Amniotic epithelial cell (primary cell): ENCODE measurements around the gene STAC3.

Experiments
- DNase-seq: peaks from one replicate; pipeline ENCODE4 v3.0.0-alpha.2; 2010; ENCODE audit warnings: low read depth

Gene STAC3

DNA sequence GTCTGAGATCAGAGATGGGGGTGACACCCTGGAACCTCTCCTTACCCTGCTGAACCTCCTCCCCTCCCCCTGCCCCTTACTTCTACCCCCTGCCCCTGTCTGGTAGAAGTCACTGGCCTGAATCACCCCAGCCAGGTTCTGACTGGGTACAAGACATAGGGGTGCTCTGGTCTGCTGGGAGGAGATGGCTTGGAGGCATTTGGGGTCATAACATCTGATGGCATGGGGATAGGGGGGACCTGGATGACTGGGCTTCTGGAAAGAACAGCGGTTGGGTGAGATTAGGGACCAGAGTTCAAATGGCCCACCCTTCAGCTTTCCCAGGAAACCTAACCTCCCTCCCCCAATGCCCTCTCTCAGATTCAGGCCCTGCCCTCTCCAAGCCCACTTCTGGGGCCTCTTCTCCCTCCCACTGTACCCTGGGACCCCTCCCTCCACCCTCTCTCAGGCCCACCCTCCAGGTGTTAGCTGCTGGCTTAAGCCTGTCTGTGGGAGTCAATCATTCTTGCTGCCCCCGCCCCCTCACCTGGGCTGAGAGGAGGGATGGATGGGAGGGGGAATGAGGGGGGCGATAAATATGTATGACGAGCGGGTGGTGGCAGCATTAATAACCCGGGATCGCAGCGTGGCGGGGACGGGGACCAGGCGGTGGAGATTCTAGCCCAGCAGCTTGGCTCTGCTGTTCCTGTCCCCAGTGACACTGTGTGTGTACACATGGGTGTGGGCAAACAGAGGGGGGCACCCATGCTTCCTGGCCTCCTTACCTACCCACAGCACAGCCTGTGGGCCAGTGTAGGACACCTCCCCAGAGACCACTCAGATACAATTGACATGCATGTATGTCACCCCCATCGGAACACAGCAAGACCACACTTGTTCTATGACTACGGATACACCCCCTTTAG lies 28.4 kb downstream of the STAC3 start:
- no peak for DNase-seq

DNA sequence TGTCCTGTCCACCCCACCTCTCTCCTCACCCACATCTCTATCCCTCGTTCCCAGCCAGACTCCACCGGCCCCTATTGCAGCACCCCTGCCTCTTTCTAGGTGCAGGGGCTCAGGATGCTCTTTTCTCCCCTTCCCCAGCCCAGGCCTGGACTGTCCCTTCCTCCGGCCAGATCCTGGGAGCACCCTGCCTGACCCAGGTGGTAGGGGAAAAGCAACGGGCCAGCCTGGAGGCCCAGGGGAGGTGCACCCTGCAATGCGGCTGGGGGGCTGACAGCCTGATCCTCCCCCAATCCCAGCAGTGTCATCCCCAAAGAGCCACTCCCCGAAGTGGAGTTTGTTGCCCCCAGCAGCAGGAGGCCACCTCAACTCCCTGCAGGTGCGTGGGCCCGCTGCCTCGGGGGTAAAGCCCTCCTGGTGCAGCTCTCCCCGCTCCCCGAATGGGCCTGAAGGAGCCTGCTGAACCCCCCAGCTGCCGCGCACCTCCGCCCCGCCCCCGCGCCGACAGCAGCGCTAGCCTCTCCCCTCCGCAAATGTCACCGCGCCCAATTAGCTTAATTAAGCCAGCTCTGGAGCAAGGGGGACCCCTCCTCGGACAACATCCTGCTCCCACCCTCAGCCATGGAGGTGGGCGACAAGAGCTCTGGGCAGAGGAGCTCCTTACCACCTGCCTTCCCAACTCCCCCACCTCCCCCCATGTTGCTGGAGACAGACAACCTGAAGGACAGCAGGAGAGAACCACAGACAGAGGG lies 29.6 kb downstream of the STAC3 start:
- no peak for DNase-seq

DNA sequence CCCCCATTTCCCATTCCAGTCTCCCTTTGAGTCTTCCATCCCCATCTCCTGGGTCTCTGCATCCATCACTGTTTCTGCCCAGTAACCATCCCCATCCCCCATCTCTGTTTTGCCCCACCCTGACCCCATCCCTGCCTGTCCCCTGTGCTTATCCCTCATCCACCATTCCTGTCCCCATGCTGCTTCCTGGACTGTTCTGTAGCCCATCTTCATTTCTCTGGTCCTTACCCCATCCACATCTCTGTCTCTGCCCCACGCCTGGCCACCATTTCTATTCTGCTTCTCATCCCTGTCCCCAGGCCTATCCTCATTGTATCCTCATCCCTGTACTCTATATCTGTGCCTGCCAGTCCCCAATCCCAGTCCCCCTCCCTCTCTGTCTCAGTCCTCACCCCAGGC lies 30.2 kb downstream of the STAC3 start:
- no peak for DNase-seq

DNA sequence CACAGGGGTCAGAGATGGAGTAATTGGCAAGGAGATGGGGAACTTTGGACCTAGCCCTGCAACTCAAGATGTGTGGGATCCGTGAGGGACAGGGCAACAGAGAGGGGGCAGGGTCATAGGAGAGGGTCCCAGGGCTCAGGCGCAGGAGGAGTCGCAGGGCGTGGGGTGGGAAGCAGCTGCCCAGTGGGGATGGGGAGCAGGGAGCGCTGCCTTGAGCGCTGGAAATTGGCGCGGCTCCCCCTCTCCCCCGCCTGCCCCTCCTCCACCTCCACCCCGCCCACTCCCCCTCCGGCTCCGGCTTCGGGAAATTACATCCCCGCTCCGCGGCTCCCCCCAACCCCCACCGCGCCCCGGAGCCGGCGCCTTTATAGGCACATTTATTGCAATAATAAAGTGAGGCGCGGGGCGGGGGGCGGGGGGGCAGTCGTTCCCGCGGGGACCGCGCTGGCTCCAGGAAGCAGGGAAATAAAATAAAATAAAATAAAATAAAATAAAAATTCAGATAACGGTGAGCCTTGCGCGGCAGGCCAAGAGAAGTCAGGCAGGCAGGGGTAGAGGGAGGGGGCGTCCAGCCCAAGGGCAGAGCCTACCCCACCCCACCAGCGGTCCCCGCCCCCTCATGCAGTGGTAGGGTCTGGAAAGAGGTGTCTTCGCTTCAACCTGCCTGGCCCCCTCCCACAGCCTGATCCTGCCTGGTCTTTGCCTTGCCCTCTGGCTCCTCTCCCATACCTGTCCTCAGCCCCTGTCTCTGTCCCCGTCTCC lies 30.8 kb downstream of the STAC3 start:
- no peak for DNase-seq

DNA sequence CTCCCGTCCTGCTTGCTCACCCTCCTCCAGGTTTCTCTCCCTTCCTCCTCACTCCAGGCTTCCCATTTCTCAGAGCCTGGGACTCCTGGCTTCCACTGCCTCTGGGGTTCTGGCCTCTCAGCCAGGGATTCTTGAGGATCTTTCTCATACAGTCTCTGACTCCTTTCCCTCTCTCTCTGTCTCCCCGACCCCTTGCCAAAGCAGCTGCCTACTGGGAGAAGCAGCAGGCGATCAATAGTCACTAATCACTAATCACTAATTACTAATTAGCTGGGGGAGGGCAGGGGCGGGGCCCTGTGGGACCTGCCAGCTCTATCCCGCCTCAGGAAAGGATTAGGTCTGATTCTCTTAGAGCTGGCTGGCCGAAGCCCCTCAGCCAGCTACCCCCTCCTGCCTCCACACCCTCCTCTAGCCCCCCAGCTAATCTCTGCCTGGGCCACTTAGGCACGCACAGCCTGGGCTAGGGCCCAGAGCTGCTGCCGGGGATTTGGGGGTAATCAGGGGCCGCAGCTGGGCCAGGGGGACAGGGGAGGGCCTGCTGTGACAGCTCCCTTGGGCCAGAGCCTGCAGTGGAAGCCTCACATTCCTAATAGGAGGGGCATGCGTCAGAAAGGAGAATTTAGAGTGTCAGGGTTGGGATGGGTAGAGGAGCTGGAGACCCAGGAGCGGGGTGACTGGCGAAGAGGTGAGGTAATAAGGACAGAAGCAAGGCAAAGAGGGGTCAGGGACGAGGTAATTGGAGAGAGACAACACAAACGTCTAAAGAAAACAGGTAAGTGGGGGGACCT lies 31.6 kb downstream of the STAC3 start:
- no peak for DNase-seq

DNA sequence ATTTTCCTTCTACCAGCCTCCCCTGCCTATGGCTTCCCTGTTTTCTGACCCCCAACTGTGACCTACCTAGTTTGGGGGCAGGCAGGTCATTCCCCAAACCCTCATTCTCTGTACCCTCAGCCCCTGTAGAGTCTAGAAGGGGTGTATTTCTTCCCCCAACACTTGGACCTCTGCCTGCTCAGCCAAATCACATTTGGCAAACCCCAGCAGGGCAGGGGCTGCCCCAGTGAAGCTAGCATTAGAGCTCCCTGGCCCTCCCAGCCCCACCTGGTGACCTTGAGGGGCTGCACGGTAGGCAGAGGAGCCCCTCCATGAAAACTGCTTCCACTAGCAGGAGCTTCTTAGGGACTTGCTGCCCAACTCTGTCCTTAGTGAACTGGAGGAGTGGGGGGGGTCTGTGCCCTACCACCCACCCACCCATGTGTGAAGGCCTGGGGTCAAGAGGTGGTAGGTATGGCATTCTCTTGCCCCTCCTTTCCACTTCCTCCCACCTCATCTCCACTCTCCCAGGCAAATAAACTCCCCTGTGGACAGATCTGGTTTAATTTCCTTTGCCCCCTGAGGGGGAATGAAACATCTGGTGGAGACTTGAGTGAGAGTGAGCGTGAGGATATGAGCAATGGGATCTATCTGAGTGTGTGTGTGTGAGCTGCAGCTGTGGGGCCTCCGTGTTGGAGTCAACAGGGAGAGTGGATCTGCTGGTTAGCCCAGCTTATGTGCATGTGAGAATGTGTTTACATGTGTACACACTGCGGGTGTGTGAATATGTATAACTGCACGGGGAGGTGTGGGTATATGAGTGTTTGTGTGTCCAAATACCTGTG lies 32.7 kb downstream of the STAC3 start:
- DNase-seq = no peak

DNA sequence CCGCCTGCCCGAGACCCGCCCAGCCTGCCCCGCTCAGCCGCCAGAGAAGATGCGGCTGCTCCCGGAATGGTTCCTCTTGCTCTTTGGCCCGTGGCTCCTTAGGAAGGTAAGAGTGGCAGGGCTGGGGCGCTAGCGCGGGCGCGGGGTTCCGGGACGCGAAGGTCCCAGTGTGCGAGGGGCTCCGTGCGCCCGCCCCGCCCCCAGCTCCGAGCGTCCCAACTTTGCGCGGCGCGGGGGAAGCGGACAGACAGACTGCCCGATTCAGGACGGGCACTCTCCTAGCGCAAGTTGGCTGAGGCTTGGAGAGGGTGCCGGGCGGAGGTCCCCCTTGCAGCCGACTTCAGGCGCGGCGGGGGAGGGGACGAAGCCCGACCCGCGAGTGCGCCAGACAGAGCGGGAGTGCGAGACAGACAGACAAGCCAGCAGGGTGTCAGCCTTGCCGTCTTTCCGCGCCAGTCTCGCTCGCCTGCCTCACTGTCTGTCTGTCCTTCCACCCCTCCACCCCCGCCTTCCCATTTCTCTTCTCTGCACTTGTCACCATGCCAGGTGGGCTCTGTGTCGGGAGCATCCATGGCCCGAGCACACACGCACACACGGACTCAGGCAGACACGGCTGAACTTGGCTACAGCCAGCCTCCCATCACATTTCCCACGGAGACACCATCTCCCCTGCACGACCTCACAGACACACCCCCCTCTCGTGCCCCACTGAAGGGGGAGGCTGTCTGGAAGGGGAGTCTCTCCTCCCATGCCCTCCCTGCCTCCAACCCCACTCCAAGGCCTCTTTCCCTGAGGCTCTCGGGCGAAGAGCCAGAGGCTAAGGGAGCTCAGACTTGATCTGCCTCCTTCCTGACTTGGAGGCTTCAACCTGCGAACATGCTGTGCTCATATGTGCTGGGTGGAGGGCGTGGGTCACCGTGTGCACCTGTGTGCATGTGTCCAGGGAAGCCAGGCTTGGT lies 33.8 kb downstream of the STAC3 start:
- DNase-seq = no peak

DNA sequence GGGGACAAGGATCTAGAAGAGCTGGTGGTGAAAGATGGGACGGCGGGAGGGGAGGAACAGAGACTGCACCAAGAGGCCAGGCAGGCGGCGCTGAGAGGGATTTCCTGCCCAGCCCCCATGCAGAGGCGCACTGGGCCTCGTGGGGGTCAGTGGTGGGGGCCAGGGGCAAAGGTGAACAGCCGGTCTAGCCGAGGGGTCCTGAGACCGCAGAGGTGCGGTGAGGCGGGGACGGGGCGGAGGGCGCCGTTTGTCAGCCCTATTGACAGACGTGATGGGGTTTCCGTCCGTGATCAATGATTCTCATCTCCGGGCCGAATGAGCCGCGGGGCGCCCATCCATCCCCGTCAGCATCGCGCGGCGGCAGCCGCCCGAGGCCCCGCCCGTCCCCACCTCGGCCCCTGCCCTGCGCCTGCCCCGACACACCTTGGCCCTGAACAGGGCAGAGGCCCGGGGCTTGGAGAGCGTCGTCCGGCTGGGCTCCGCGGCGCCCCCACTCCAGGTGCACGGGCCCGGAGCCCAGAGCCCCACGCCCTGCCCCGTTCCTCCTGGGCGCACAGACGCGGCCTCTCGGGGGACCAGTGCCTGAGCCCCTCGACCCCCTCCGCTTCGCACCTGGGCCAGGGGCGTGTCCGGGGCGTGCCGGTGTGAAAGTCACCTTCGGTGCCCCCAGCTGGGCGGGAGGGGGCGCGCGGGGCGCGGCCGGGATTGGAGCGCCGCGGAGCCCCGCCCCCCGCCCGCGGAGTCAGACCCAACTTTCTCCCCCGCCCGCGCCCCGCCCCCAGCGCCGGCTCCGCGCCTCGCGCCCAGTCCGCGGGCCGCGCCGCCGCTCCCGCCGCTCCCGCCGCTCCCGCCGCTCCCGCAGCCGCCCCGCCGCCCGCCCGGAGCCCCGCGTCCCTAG lies 34.7 kb downstream of the STAC3 start, which contains the start of gene NXPH4:
Gene NXPH4 (plus strand): TSS at position 781 of the 898 bp plus-strand sequence. CDS start 176 bp downstream, outside the sequence.
- DNase-seq = no peak

DNA sequence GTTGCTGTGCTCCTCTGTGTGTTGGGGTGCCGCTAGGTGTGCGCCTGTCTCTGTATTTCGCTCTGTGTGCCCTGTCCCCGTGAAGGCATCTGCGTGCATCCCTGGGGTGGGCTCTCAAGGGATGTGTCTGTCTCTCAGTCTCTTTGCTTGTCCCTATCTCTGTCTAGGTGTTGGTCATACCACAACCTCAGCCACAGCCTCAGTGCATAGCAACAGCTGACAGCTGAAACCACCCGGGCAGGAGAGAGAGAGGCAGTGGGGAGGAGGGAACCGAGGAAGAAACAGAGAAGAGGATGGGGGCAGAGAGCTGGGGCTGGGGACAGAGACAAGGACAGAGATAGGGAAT lies 35.3 kb downstream of the STAC3 start:
- no peak for DNase-seq

DNA sequence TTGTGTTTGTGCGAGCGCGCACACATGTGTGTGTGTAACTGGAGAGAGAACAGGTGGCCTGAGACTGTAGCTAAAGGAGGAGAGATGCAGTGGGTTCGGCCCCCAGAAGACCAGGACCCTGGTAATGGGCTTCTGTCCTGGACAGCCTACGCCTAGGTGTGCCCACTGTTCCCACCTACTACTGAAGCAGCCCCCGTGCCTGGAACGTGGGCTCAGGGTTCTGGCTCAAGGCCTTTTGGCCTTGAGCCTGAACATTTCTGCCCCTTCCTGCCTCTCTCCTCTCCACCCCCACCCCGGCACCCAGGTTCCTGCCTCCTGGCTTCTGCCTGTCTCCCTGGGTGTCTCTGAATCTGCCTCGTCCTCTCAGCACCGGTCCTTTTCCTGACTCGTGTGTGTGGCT lies 35.9 kb downstream of the STAC3 start:
- no peak for DNase-seq

DNA sequence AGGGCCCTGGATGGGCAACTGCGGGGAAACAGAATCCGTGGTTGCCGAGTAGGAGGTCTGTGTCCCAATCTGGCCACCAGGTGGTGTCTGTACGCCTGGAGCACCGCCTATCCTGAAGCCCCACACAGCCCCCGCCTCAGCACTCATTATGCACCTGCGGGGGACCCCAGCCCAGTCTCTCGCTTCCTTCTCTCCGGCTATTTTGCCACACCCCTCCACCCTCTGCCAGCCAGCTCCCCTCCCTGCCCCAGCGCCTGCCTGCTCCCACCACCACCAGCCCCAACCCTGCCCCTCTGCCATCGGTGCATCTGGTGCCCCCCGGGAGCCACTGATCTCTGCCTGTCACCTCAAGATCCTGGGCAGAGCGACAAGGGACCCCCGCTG lies 36.6 kb downstream of the STAC3 start:
- DNase-seq = peak; percentile 37

DNA sequence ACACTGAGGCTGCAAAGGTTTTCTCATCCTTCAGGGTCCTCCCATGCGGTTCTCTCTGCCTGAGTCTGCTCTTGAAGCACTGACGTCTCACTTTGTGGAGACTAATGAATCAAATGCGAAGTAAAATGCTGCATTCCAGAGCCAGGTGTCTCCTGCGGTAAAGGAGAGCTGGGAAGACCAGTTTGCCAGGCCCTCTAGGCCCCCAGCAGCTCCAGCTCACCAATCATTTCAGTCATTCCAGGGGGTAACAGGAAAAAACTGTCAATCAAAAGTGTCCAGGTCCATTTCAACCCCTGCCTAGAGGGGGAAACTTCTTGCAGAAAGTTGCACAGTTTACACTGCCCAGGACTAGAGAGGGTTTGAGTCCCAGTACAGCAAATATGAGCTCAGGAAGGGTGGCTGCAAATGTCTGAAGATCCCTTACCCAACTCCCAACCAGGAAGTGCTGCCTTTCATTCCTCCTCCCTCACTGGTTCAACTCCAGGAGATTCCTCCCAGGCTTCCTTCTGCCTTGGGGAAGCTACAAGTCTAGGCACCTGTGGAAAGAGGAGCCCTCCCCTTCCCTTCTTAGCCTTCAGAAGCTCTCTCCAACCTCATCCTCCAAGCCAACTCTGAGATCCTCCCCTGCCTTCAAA lies 37.1 kb downstream of the STAC3 start:
- no peak for DNase-seq

DNA sequence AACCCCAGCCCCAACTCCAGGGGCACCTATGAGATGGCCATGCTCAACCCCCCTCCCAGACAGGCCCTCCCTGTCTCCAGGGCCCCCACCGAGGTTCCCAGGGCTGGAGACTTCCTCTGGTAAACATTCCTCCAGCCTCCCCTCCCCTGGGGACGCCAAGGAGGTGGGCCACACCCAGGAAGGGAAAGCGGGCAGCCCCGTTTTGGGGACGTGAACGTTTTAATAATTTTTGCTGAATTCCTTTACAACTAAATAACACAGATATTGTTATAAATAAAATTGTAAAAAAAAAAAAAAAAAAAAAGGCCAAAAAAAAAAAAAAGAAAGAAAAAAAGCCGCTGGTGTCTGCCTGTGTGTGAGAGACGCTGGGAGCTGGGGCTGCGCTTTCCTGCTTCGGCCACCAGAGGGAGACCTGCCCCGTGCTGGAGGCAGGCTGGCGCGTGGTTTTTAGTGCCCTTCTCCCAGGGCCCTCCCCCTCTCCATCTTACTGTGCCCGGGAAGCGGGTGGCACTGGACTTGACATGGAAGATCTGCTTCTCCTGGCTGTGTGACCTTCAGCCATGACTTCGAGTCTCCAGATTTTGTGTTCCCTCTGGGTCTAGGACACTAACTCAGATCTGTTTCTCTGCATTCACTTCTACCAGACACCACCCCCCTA lies 37.8 kb downstream of the STAC3 start:
- DNase-seq = peak; percentile 73

DNA sequence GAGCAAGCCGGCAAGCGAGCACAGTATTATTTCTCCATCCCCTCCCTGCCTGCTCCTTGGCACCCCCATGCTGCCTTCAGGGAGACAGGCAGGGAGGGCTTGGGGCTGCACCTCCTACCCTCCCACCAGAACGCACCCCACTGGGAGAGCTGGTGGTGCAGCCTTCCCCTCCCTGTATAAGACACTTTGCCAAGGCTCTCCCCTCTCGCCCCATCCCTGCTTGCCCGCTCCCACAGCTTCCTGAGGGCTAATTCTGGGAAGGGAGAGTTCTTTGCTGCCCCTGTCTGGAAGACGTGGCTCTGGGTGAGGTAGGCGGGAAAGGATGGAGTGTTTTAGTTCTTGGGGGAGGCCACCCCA lies 38.3 kb downstream of the STAC3 start:
- DNase-seq = no peak

DNA sequence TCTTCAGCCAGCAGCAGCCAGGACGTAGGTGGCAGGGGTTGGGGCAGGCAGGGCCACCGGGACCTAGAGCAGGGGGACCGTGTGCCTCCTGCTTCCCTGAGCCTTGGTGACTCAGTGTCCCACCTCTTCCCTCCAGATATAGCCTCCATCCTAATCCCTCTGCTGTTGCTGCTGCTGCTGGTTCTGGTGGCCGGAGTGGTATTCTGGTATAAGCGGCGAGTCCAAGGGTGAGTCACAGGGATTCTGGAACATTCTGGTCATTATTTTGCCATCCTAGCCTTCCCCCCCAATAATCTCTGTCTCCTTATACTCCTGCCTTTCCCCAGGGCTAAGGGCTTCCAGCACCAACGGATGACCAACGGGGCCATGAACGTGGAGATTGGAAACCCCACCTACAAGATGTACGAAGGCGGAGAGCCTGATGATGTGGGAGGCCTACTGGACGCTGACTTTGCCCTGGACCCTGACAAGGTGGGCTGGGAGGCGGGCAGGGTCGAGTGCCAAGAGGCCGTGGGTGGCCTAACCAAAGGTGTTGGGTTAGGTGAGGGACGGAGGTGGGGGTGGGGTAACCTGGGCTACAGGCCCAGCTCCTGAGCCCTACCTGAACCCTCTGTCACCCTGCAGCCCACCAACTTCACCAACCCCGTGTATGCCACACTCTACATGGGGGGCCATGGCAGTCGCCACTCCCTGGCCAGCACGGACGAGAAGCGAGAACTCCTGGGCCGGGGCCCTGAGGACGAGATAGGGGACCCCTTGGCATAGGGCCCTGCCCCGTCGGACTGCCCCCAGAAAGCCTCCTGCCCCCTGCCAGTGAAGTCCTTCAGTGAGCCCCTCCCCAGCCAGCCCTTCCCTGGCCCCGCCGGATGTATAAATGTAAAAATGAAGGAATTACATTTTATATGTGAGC lies 38.9 kb downstream of the STAC3 start:
- DNase-seq = no peak

DNA sequence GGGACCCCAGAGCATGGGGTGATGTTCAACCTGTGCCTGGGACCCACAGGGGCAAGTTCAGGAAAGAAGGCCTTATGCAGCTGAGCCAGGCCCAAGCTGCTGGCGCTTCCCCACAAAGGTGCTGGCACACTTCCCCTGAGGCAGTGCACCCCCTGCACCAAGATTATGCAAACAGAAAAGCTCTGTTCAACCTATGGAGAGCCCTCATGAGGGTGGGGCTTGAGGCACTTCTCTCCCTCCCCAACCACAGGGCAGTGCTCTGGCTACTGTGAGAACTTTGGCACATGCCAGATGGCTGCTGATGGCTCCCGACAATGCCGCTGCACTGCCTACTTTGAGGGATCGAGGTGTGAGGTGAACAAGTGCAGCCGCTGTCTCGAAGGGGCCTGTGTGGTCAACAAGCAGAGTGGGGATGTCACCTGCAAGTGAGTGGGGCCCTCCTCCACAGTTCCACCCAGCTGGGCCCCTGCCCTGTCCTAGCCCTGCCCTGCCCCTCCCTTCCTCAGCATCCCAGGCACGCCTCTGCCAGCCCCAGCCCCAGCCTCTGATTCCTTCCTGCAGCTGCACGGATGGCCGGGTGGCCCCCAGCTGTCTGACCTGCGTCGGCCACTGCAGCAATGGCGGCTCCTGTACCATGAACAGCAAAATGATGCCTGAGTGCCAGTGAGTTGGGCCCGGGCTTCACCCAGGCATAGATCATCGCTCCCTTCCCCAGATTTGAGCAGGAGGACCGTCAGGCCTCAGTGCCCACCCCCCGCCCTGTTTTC lies 39.9 kb downstream of the STAC3 start:
- DNase-seq = no peak
